Panc1 (cell line): ENCODE measurements around the gene XYLT1. TPM values are rescaled to one million over a fixed set of nuclear protein-coding genes. Genes with fewer than 3 reads are reported as not detected.

ENCODE experiments used
- ATAC-seq: fragments of 200-7000 bp; cut with Tn5 transposase; 2 replicates; pipeline ENCODE4 v1.9.1; 2020; ENCODE audit warnings: mild to moderate bottlenecking, moderate library complexity
- BruUV-seq: library from RNA; stranded (reverse); fragments of 400-500 nt; replicated peaks from 2 replicates; lab custom pipeline; 2021; lab: Mats Ljungman, UMichigan
- CTCF ChIA-PET: fragments of 300-600 bp; sonication (Branson Sonifier 250); formaldehyde crosslinking; loops from one replicate; lab custom pipeline; 2022; ENCODE audit warnings: antibody characterized with exemption; lab: Charles Lee
- POLR2A ChIA-PET: fragments of 300-600 bp; sonication (Branson Sonifier 250); formaldehyde crosslinking; loops from one replicate; lab custom pipeline; 2022; ENCODE audit warnings: antibody characterized with exemption; lab: Charles Lee
- DNase-seq: peaks from one replicate; pipeline ENCODE4 v3.0.0-alpha.2; 2010; ENCODE audit warnings: low read depth, low spot score
- H3K27ac ChIP-seq: 2 replicates; pipeline ENCODE4 v1.5.1; 2011; ENCODE audit warnings: mild to moderate bottlenecking, low read length, inconsistent platforms
- H3K27me3 ChIP-seq: fragments of 200-500 bp; sonication (Bioruptor generic); 2 replicates; pipeline ENCODE4 v1.6.0; 2014; ENCODE audit warnings: low read length, inconsistent platforms; ENCODE audit not compliant: control insufficient read depth, insufficient read depth
- H3K36me3 ChIP-seq: fragments of 200-500 bp; sonication (Bioruptor generic); 2 replicates; pipeline ENCODE4 v1.5.1; 2014; ENCODE audit warnings: inconsistent platforms, mild to moderate bottlenecking, low read length, moderate library complexity; ENCODE audit not compliant: control insufficient read depth, insufficient read depth
- H3K4me1 ChIP-seq: 2 replicates; pipeline ENCODE4 v1.5.1; 2011; ENCODE audit warnings: inconsistent platforms, mild to moderate bottlenecking, low read length, moderate library complexity; ENCODE audit not compliant: control insufficient read depth, insufficient read depth
- H3K4me3 ChIP-seq, 2 experiments: 2 replicates each; pipeline ENCODE4 v1.5.1; 2011 to 2012; ENCODE audit warnings: low read depth in 2 of 2, low read length in 2 of 2, mild to moderate bottlenecking in 2 of 2, inconsistent platforms in 1 of 2, moderate library complexity in 1 of 2
- H3K9me3 ChIP-seq: fragments of 200-500 bp; sonication (Bioruptor generic); 2 replicates; pipeline ENCODE4 v1.5.1; 2014; ENCODE audit warnings: low read depth, mild to moderate bottlenecking, inconsistent platforms, low read length, moderate library complexity; ENCODE audit not compliant: control insufficient read depth, insufficient read depth
- POLR2AphosphoS5 ChIP-seq: IDR thresholded peaks from 2 replicates; pipeline ENCODE4 v1.6.1; 2012; ENCODE audit warnings: mild to moderate bottlenecking, low read depth, low read length, moderate library complexity
- REST ChIP-seq, 2 experiments: IDR thresholded peaks; 2 replicates each; pipeline ENCODE4 v1.6.1; 2011 to 2012; ENCODE audit warnings: low read depth in 2 of 2, control low read depth in 1 of 2, low read length in 1 of 2, mild to moderate bottlenecking in 1 of 2, moderate library complexity in 1 of 2; ENCODE audit not compliant: insufficient read depth in 1 of 2
- SIN3A ChIP-seq: IDR thresholded peaks from 2 replicates; pipeline ENCODE4 v1.6.1; 2012; ENCODE audit warnings: low read depth, mild to moderate bottlenecking, low read length, moderate library complexity, borderline replicate concordance; ENCODE audit not compliant: insufficient read depth
- TCF7L2 ChIP-seq: IDR thresholded peaks from 2 replicates; pipeline ENCODE4 v1.6.1; 2011; ENCODE audit warnings: mild to moderate bottlenecking, low read depth, low read length, inconsistent platforms
- in situ Hi-C: cut with HindIII; loops from 2 replicates; pipeline ENCODE4 v1.10.0; 2016; ENCODE audit warnings: low sequenced_read_pairs, low pct_unique_long_range_greater_than_20kb
- intact Hi-C: fragments of 100-400 bp; cut with micrococcal nuclease; formaldehyde crosslinking; loops from one replicate; pipeline ENCODE4 v1.10.0; 2022; ENCODE audit not compliant: unreplicated experiment
- total RNA-seq: library from RNA; stranded (reverse); gene quantifications from one replicate; pipeline ENCODE4 v1.2.1, GENCODE V29; 2021; ENCODE audit not compliant: unreplicated experiment
- TF ChIP-seq, protein P1 (sequence below): fragments of 450-650 bp; IDR thresholded peaks from 2 replicates; pipeline ENCODE4 v1.5.1; 2017; ENCODE audit warnings: mild to moderate bottlenecking

Gene XYLT1
- total RNA-seq, 1 experiment from 2014 or later: 0.62 TPM

GRCh38 chr16:17457513-17457912, 13.2 kb downstream of the XYLT1 start:
- no peak for DNase-seq
- ChIA-PET POLR2A (no interaction called here), CTCF (no interaction called here)
- in situ Hi-C loops (no loop called here), intact Hi-C loops (no loop called here)
- BruUV-seq: no TSS peak
- no peaks in the 10 kb centered on the region for H3K9me3 ChIP-seq
- no peaks in the 10 kb centered on the region for H3K36me3 ChIP-seq
- peaks cover 25% of the 10 kb centered on the region for H3K27me3 ChIP-seq
- no peak for TF ChIP-seq REST (IDR thresholded peaks at IDR 0.05; ENCODE audit: insufficient read depth in 1 of 2, low read depth in 2 of 2, low read length in 1 of 2)
- TF ChIP-seq SIN3A: no peak
- TF ChIP-seq, protein P1, sequence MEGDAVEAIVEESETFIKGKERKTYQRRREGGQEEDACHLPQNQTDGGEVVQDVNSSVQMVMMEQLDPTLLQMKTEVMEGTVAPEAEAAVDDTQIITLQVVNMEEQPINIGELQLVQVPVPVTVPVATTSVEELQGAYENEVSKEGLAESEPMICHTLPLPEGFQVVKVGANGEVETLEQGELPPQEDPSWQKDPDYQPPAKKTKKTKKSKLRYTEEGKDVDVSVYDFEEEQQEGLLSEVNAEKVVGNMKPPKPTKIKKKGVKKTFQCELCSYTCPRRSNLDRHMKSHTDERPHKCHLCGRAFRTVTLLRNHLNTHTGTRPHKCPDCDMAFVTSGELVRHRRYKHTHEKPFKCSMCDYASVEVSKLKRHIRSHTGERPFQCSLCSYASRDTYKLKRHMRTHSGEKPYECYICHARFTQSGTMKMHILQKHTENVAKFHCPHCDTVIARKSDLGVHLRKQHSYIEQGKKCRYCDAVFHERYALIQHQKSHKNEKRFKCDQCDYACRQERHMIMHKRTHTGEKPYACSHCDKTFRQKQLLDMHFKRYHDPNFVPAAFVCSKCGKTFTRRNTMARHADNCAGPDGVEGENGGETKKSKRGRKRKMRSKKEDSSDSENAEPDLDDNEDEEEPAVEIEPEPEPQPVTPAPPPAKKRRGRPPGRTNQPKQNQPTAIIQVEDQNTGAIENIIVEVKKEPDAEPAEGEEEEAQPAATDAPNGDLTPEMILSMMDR: no peak
- no peak for TF ChIP-seq TCF7L2
- no peak for TF ChIP-seq POLR2AphosphoS5
- no peaks in the 10 kb centered on the region for H3K4me1 ChIP-seq
- H3K27ac ChIP-seq: no peak overlapping the region
- no peak for ATAC-seq
- no peak overlapping the region for H3K4me3 ChIP-seq

GRCh38 chr16:17454162-17454730, 16.5 kb downstream of the XYLT1 start:
- no TSS peak for BruUV-seq
- Histone ChIP-seq H3K36me3 (no peaks in the 10 kb centered on the region), H3K4me3 (no peak overlapping the region), H3K27ac (no peak overlapping the region), H3K9me3 (no peaks in the 10 kb centered on the region), H3K4me1 (no peaks in the 10 kb centered on the region), H3K27me3 (peaks cover 41% of the 10 kb centered on the region)
- in situ Hi-C loops: no loop called here
- TF ChIP-seq, protein P1: no peak
- TF ChIP-seq REST (IDR thresholded peaks at IDR 0.05; ENCODE audit: insufficient read depth in 1 of 2, low read depth in 2 of 2, low read length in 1 of 2) (no peak), TCF7L2 (no peak), SIN3A (no peak), POLR2AphosphoS5 (no peak)
- DNase-seq (no peak), ATAC-seq (no peak)
- POLR2A ChIA-PET: no interaction called here
- CTCF ChIA-PET: no interaction called here
- intact Hi-C loops: no loop called here
